ENCODE results near the gene TGFBR3. TPM values are rescaled to one million over a fixed set of nuclear protein-coding genes. Genes with fewer than 3 reads are reported as not detected.
A peak's percentile ranks its signal among the peaks of the same experiment; 100 is the strongest.

Gene TGFBR3
- 1.3 and 1.7 TPM in 2 replicates for total RNA-seq (2014; rRNA removed; shearing (Covaris generic); ENCODE audit: low replicate concordance)

DNA sequence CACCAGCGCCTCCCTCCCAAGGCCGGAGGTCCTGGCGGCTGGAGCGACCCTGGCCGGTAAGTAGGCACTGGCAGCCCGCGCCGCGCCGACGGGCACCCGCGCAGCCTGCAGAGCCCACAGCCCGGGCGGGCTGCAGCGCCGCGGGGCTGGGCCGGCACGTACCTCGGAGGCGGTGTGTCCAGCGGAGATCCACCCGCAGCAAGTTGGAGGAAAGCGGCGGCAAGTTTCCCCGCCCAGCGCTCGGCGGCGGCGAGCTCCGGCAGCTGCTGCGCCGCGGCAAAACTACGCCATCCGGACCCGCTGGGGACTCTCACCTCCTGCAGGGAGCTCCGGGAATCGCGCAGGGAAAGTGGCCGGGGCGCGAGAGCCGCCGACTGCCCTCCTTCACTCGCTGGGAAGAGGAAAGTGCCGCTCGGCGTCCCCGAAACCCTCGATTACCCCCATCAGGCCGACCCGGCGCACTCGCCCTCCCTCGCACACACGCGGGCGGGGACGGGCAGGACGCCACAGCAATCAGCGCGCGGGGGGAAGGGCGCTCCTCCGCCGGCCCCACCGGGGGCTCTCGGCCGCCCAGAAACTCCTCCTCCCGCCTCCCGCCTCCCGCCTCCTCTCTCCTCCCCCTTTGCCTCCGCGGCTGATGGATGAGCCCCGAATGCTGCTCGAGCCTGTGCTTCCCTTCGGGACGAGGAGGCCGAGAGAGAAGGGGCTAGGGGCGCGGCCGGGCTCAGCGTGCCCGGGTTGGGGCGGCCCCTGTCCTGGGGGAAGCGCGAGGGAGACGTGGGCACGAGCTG, at the start of gene TGFBR3:
Gene TGFBR3 (minus strand): TSS at position 436 of the 791 bp plus-strand sequence. CDS start 24,620 bp downstream, outside the sequence.
- DNase-seq: peak; percentile 85
- Histone ChIP-seq H3K27me3 (no peaks in the 10 kb centered on the region), H3K36me3 (no peaks in the 10 kb centered on the region), H3K4me3 (peak within 1 kb of the TSS; percentile 70), H3K9me3 (no peaks in the 10 kb centered on the region)

DNA sequence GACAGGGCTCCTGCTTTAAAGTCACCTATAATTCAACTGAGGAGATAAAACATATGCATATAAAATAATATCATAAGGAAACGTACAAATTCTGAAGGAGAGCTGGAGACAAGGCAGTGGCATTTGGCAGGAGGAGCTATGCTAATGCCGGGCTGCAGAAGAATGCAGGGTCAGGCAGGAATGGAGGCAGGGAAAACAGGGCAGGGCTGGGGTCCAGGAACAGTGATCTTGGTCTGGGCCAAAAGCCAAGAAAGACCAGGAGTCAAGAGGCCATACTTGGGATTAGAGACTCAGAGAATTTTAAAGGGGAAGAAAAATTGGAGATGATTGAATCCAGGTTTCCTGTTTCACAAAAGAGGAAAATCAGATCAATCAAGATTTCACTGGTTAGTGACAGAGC, 43.3 kb upstream of the TGFBR3 start:
- peak; percentile 51 for DNase-seq
- Histone ChIP-seq H3K4me3 (no peak overlapping the region), H3K36me3 (no peaks in the 10 kb centered on the region), H3K27me3 (no peaks in the 10 kb centered on the region), H3K9me3 (no peaks in the 10 kb centered on the region)

DNA sequence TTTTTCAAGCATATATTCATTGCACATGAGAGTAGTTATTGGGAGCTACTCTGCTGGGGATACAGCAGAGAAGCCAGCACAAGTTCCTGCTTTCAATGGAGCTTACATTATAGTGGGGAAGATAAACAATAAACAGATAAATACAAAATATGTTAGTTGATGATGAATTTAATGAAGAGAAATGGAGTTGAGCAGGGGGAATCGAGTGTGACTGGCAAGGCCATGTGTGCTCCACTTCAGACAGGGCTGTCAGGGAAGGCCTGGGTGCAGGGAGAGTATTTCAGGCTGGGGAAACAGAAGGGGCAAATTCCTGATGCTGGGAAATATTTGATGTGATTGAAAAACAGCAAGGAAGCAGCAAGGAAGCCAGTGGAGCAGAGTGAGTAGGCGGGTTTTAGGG, 42.1 kb upstream of the TGFBR3 start:
- Histone ChIP-seq H3K4me3 (no peak overlapping the region), H3K9me3 (no peaks in the 10 kb centered on the region), H3K36me3 (no peaks in the 10 kb centered on the region), H3K27me3 (no peaks in the 10 kb centered on the region)
- DNase-seq: no peak

DNA sequence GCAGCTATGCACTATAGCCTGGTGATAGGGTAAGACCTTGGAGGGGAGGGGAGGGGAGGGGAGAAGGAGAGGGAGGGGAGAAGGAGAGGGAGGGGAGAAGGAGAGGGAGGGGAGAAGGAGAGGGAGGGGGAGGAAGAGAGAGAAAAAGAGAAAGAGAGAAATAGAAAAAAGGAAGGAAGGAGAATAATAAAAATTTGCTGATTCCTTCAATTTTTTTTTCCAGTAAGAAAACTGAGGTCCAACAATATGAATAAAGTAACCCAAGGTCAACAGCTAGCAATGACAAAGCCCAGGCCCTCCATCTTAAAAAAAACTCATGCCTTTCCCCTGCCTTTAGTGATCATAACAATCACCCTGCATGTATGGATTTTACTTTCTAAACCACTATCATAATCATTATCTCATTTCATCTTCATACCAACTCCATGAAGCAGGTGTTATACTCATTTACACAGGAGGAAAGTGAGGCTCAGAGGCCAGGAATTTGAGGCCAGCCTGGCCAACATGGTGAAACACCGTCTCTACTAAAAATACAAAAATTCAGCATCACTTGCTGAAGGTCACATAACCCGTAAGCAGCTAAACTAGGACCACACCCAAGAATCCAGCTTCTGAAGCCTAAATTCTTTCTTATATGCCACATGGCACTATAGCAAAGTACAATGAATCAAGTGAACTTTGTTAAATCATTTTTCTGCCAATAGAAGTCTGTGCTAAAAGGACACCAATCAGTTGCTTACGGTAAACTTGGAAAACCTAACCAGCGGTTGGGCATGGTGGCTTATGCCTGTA, 39.9 kb upstream of the TGFBR3 start:
- Histone ChIP-seq H3K36me3 (no peaks in the 10 kb centered on the region), H3K4me3 (no peak overlapping the region), H3K27me3 (no peaks in the 10 kb centered on the region), H3K9me3 (no peaks in the 10 kb centered on the region)
- no peak for DNase-seq

DNA sequence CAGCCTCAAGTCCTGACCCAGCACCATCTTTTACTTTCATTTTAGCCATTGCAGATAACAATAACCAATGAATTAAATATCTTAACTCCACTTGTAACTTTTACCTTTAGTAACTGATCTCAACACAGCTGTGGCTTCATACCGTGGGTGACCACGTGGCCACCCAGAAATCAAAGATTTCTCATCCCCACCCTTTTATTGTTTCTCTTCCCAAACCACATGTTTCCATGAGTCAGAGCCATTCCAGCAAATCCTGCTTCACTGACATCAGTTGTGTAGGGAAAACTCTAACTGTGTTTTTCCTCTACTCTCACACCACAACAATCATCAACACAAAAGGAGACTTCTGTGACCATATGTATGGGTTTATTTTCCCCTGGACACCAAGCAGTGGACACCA, 38.2 kb upstream of the TGFBR3 start:
- no peaks in the 10 kb centered on the region for H3K9me3 ChIP-seq
- peak; percentile 11 for DNase-seq
- H3K4me3 ChIP-seq: no peak overlapping the region
- H3K36me3 ChIP-seq: no peaks in the 10 kb centered on the region
- H3K27me3 ChIP-seq: no peaks in the 10 kb centered on the region

DNA sequence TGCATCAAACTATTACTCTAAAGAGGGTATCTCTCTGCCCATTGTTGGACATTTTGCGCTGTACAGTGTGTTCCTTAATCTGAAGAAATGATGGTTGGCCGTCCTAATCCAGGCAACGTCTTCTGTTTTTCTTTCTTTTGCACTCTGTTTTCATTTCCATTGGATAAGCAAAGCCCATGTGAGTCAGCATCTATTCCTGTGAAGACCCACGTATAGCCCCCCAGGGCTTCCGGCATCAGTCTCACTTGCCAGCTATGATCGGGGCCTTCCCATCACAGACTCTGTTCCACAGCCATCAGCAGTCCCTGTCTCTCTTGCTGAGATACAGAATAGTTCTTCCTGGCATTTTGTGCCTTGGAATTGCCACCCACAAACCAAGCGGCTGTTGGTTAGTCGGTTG, 34.0 kb upstream of the TGFBR3 start:
- Histone ChIP-seq H3K36me3 (no peaks in the 10 kb centered on the region), H3K27me3 (no peaks in the 10 kb centered on the region), H3K9me3 (no peaks in the 10 kb centered on the region), H3K4me3 (no peak overlapping the region)
- no peak for DNase-seq

DNA sequence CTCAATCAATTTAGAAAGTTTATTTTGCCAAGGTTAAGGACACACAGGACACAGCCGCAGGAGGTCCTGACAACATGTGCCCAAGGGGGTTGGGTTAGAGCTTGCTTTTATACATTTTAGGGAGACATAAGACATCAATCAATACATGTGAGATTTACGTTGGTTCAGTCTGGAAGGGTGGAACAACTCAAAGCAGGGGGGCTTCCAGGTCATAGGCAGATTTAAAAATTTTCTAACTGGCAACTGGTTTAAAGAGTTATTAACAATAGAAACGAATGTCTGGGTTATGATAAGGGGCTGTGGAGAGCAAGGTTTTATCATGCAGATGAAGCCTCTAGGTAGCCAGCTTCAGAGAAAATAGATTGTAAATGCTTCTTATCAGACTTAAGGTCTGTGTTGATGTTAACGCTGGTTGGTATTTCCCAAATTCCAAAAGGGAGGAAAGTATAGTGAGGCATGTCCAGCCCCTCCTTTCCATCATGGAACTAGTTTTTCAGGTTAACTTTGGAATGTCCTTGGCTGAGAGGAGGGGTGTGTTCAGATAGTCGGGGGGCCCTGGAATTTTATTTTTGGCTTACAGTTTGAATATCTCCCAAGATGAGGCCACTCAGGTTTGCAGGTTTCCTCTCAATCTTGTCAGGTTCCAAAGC, 31.0 kb upstream of the TGFBR3 start:
- no peaks in the 10 kb centered on the region for H3K36me3 ChIP-seq
- no peak for DNase-seq
- H3K27me3 ChIP-seq: no peaks in the 10 kb centered on the region

DNA sequence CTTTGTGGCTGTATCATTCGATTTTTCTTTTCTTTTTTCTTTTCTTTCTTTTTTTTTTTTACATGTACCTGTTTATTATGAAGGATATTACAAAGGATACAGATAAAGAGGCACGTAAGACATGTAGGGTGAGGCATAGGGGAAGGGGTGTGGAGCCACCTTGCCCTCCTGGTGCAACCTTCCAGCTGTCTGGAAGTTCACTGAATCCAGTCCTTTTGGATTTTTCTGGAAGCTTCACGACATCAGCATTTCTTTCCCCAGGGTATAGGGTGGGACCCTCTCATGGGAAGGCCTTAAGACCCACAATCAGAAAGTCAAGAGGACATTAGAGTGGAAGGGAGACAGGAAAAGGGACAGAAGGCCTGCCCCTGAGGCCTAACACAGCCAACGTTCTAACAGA, 30.1 kb upstream of the TGFBR3 start:
- Histone ChIP-seq H3K36me3 (no peaks in the 10 kb centered on the region), H3K27me3 (no peaks in the 10 kb centered on the region), H3K9me3 (no peaks in the 10 kb centered on the region), H3K4me3 (no peak overlapping the region)
- DNase-seq: no peak

More for the DNA sequence above, 31.0 kb upstream of the TGFBR3 start:
- no peaks in the 10 kb centered on the region for H3K9me3 ChIP-seq
- no peak overlapping the region for H3K4me3 ChIP-seq

DNA sequence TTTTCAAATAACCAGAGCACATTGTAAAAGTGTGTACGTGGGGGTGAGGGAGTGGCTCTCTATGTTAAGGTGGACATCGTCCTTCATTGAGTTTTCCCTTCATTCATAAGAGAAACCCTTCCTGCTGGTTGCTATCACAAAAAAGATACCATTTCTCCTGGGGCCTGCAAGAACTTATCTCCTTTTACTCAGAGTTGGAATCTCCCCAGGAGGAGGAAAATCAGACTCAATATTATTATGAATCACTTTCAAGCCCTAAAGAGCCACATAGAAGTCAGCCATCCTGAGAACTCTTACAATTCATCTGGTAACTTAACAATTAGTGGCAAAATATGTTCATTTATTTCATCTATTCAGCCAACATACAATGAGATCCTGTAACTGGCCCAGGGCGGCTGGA, 27.1 kb upstream of the TGFBR3 start:
- no peaks in the 10 kb centered on the region for H3K9me3 ChIP-seq
- no peak overlapping the region for H3K4me3 ChIP-seq
- no peaks in the 10 kb centered on the region for H3K36me3 ChIP-seq
- no peaks in the 10 kb centered on the region for H3K27me3 ChIP-seq
- DNase-seq: no peak

DNA sequence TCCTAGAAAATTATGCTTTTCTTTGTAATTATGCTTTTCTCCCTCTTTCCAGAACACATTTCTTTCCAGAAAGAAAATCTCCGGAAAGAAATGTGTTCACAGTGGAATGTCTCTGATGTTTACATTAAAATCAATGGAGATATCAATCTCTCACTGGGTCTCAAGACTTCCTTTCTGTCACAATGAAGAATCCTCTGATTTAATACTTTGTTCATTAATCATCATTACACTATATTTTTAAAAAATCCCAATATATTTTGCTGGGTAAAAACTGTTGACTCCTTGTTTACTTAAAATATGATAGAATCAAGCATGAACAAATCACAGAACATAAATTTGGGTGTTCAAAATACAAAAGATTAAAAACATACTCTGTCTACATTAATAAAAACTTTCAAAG, 26.3 kb upstream of the TGFBR3 start:
- Histone ChIP-seq H3K27me3 (no peaks in the 10 kb centered on the region), H3K36me3 (no peaks in the 10 kb centered on the region), H3K4me3 (no peak overlapping the region), H3K9me3 (no peaks in the 10 kb centered on the region)
- no peak for DNase-seq

DNA sequence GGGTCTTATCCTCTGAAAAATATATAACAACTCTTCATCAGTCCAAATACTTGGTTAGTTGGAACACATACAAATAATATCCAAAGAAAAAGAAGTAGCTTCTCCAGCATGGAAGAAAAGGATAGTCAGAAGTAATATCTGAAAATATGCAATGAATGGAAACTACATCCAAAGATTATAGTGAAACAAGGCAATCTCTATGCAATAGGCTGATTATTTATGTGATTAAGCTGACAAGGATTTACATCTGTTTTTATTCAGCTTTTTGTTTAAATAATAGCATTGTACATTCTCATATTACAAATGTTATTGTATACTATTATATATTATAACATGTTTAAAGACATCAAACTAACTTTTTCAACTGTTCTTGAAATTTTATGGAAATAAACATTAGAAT, 15.3 kb upstream of the TGFBR3 start:
- no peak for DNase-seq
- no peaks in the 10 kb centered on the region for H3K27me3 ChIP-seq
- no peaks in the 10 kb centered on the region for H3K9me3 ChIP-seq
- no peaks in the 10 kb centered on the region for H3K36me3 ChIP-seq
- no peak overlapping the region for H3K4me3 ChIP-seq

DNA sequence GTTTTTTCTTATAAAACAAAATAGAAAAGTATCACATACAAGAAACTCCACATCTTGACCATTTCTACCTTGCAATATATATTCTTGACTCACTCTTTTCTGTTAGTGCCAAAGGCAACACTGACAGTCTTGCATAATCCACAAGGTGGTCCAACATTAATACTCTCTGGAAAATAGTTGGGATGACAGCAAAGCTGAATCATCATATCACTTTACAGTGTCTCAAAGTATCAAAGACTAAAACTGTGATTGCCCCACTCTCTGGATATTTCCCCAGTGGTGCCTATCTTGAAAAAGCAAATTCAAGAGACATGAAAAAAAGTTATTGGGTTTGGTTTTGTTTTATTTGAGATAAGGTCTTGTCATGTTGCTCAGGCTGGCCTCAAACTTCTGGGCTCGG, 14.6 kb upstream of the TGFBR3 start:
- Histone ChIP-seq H3K9me3 (no peaks in the 10 kb centered on the region), H3K27me3 (no peaks in the 10 kb centered on the region), H3K36me3 (no peaks in the 10 kb centered on the region), H3K4me3 (no peak overlapping the region)
- peak; percentile 19 for DNase-seq

DNA sequence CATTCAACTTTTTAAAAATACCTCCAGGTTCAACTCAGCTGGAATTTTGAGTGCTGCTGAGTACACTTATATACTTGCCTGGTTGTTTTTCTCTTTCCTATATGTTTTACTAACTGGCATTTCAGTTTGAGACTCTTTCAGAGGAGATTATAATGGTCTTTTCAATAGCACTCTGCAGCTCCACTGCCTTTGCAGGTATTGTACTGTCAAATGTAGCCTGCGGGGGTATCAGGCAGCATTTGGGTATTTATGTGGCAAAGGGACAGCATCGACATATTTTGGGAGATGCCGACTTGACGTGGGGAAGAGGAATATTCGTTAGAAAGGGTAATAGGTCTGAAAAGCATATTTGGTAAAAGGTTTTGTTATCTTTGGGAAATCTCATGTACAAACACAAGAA, 11.1 kb upstream of the TGFBR3 start:
- no peak overlapping the region for H3K4me3 ChIP-seq
- no peak for DNase-seq
- H3K36me3 ChIP-seq: no peaks in the 10 kb centered on the region
- H3K27me3 ChIP-seq: no peaks in the 10 kb centered on the region
- no peaks in the 10 kb centered on the region for H3K9me3 ChIP-seq

DNA sequence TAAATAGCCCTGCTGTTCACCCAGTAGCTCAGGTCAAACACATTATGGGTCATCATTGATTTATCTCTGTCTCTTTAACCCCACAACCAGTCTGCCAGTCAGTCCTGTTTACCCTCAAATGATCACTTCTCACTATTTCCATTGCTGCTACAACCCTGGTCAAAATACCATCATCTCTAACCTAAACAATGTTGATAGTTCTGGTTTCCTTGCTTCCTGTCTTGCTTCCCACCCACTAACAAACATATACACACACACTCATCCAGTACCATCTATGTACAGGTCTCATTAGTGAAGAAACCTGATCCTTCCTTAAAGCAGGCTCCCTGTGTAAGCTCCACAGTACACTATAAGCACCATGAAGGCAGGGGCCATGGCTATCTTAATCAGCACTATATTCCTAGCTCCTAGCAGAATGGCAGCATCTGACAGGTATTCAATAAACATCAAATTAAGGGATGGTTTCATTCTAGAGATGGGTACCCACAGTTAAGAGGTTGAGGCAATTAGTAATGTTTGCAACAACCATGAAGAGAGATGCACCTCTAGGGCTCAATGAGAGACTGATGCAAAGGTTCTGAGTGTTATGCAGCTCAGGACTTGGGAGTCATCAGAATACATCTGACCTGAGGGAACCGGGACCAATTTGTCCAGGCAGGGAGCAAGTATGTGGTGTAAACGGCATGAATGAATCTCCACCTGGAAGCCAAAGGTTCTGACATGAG, 10.0 kb upstream of the TGFBR3 start:
- DNase-seq: no peak
- H3K36me3 ChIP-seq: no peaks in the 10 kb centered on the region
- H3K27me3 ChIP-seq: no peaks in the 10 kb centered on the region
- no peaks in the 10 kb centered on the region for H3K9me3 ChIP-seq
- H3K4me3 ChIP-seq: no peak overlapping the region

DNA sequence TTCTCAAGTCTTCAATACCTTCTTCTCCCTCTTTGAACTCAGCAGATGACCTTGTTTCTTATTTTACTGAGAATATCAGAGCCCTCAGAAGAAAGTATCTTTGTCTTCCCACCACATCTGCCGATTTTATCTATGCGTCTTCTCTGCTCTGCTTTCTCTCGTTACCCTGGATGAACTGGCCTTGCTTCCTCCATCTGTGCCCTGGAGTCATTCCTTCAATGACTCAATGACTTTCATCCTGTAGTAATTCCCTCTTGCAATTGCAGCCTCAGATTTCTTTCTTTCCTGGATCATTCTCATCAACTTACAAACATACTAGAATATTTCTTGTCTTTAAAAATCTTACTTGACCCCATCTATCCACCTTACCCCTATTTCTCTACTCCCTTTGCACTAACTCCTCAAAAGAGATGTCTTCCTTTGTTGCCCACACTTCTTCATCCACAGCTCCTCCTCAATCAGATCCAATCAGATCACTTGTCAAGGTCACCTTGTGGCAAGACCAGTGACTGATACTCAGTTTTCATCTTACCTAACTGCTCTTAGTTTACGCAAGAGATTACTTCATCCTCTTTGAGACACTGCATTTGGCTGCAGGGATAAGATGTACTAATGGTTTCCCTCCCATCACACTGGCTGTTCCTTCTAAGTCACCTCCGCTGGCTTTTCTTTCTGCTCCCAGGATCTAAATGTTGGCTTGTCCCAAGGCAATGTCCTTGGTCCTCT, 8.2 kb upstream of the TGFBR3 start:
- Histone ChIP-seq H3K4me3 (no peak overlapping the region), H3K27me3 (no peaks in the 10 kb centered on the region), H3K9me3 (no peaks in the 10 kb centered on the region), H3K36me3 (no peaks in the 10 kb centered on the region)
- DNase-seq: no peak

DNA sequence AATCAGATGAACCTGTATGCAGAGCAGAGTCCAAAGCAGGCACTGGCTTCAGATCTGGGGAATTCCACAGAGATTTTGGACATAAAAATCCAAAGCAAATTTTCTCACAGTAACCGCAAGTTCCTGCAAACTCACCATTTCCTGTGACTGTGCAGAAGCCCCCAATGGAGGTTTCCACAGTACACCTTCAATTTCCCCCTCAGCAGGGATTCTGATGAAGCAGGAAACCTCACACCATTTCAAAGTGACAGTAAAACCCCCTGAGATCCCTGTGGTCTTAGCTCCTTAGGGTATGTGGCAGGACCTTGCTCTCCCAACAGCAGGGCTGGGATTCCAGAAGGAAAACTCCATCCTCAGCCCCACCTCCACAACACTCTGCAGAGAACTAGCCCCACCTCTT, 6.0 kb upstream of the TGFBR3 start:
- H3K4me3 ChIP-seq: no peak overlapping the region
- H3K36me3 ChIP-seq: no peaks in the 10 kb centered on the region
- DNase-seq: no peak
- no peaks in the 10 kb centered on the region for H3K9me3 ChIP-seq
- H3K27me3 ChIP-seq: no peaks in the 10 kb centered on the region
